HUES64 (cell line): ENCODE measurements around the gene PROCA1.
A peak's percentile ranks its signal among the peaks of the same experiment; 100 is the strongest.
"Not testable (repeated sequence)": the region's sequence is repeated elsewhere in the genome, so short reads cannot be mapped to it uniquely, and the experiment has no call there.

Experiments
- H3K27ac ChIP-seq: 2 replicates; pipeline ENCODE4 v1.7.0; 2013; ENCODE audit warnings: low read depth, low read length, inconsistent platforms
- H3K27me3 ChIP-seq: 2 replicates; pipeline ENCODE4 v1.6.1; 2013; ENCODE audit warnings: mild to moderate bottlenecking, low read length; ENCODE audit not compliant: insufficient read depth
- H3K36me3 ChIP-seq: 2 replicates; pipeline ENCODE4 v1.6.1; 2013; ENCODE audit warnings: mild to moderate bottlenecking, low read length; ENCODE audit not compliant: insufficient read depth
- H3K4me1 ChIP-seq: 2 replicates; pipeline ENCODE4 v1.6.1; 2013; ENCODE audit warnings: mild to moderate bottlenecking, low read length, moderate library complexity; ENCODE audit not compliant: insufficient read depth
- H3K4me3 ChIP-seq: 2 replicates; pipeline ENCODE4 v1.5.1; 2013; ENCODE audit warnings: mild to moderate bottlenecking, low read length, moderate library complexity
- H3K9ac ChIP-seq: 2 replicates; pipeline ENCODE4 v1.6.1; 2013; ENCODE audit warnings: mild to moderate bottlenecking, low read depth, low read length
- H3K9me3 ChIP-seq: 2 replicates; pipeline ENCODE4 v1.6.1; 2013; ENCODE audit warnings: low read depth, low read length; ENCODE audit not compliant: insufficient read depth
- WGBS: fragments of 150-250, 120-280 bp; methylation state at CpG from one replicate; pipeline ENCODE4 v1.1.7; 2013; ENCODE audit warnings: missing lambda C conversion rate; 5-methylcytosine and 5-hydroxymethylcytosine counted together

Gene PROCA1

GRCh38 chr17:28682655-28683054 lies 29.0 kb downstream of the PROCA1 start:
- H3K9me3 ChIP-seq = no peaks in the 10 kb centered on the region
- no peak overlapping the region for H3K9ac ChIP-seq
- no peak overlapping the region for H3K27ac ChIP-seq
- no peak overlapping the region for H3K4me3 ChIP-seq
- H3K4me1 ChIP-seq = no peaks in the 10 kb centered on the region
- no peaks in the 10 kb centered on the region for H3K27me3 ChIP-seq
- peaks cover 97% of the 10 kb centered on the region for H3K36me3 ChIP-seq
- WGBS = 95% methylated on average over 11 of the region's 11 CpGs

GRCh38 chr17:28675980-28676379 lies 35.7 kb downstream of the PROCA1 start:
- no peaks in the 10 kb centered on the region for H3K27me3 ChIP-seq
- no peak overlapping the region for H3K4me3 ChIP-seq
- peaks cover 98% of the 10 kb centered on the region for H3K36me3 ChIP-seq
- no peak overlapping the region for H3K9ac ChIP-seq
- WGBS = 93% methylated on average over 7 of the region's 7 CpGs
- no peak overlapping the region for H3K27ac ChIP-seq
- no peaks in the 10 kb centered on the region for H3K9me3 ChIP-seq
- H3K4me1 ChIP-seq = no peaks in the 10 kb centered on the region

- 94% methylated on average over 2 of the region's 3 CpGs for WGBS
- H3K4me1 ChIP-seq = no peaks in the 10 kb centered on the region
These were observed 36.2 kb downstream of the PROCA1 start for GRCh38 chr17:28675490-28675889.

GRCh38 chr17:28669918-28670317 lies 41.8 kb downstream of the PROCA1 start:
- H3K4me3 ChIP-seq = no peak overlapping the region
- H3K4me1 ChIP-seq = no peaks in the 10 kb centered on the region
- no peaks in the 10 kb centered on the region for H3K27me3 ChIP-seq
- no peak overlapping the region for H3K9ac ChIP-seq
- peaks cover 87% of the 10 kb centered on the region for H3K36me3 ChIP-seq
- no peak overlapping the region for H3K27ac ChIP-seq
- H3K9me3 ChIP-seq = no peaks in the 10 kb centered on the region
- WGBS = 100% methylated on average over 1 of the region's 1 CpG

More at GRCh38 chr17:28675490-28675889, 36.2 kb downstream of the PROCA1 start:
- no peaks in the 10 kb centered on the region for H3K9me3 ChIP-seq
- H3K36me3 ChIP-seq = peaks cover 97% of the 10 kb centered on the region
- H3K4me3 ChIP-seq = no peak overlapping the region
- no peak overlapping the region for H3K9ac ChIP-seq
- H3K27me3 ChIP-seq = no peaks in the 10 kb centered on the region
- H3K27ac ChIP-seq = no peak overlapping the region

- no peak overlapping the region for H3K27ac ChIP-seq
- WGBS = 83% methylated on average over 1 of the region's 1 CpG
- no peaks in the 10 kb centered on the region for H3K27me3 ChIP-seq
- H3K4me3 ChIP-seq = no peak overlapping the region
- no peaks in the 10 kb centered on the region for H3K9me3 ChIP-seq
- H3K36me3 ChIP-seq = peaks cover 66% of the 10 kb centered on the region
- H3K4me1 ChIP-seq = peaks cover 6% of the 10 kb centered on the region; the same call in 1 of the 2 replicates
- no peak overlapping the region for H3K9ac ChIP-seq
These were observed 43.8 kb downstream of the PROCA1 start for GRCh38 chr17:28667870-28668269.

- Histone ChIP-seq H3K4me1 (peaks cover 10% of the 10 kb centered on the region; the same call in 1 of the 2 replicates), H3K36me3 (peaks cover 47% of the 10 kb centered on the region), H3K4me3 (no peak overlapping the region), H3K9ac (no peak overlapping the region), H3K27ac (no peak overlapping the region), H3K9me3 (no peaks in the 10 kb centered on the region), H3K27me3 (no peaks in the 10 kb centered on the region)
- 94% methylated on average over 2 of the region's 2 CpGs for WGBS
These were observed 45.7 kb downstream of the PROCA1 start for GRCh38 chr17:28665994-28666393.

- H3K9ac ChIP-seq = no peak overlapping the region
- peaks cover 11% of the 10 kb centered on the region; the same call in 1 of the 2 replicates for H3K4me1 ChIP-seq
These were observed 48.0 kb downstream of the PROCA1 start for GRCh38 chr17:28663723-28664122.

GRCh38 chr17:28662527-28662829 lies 49.2 kb downstream of the PROCA1 start:
- peaks cover 43% of the 10 kb centered on the region for H3K36me3 ChIP-seq
- H3K4me1 ChIP-seq = peaks cover 11% of the 10 kb centered on the region; the same call in 1 of the 2 replicates
- 0% methylated on average over 8 of the region's 10 CpGs for WGBS
- H3K27ac ChIP-seq = peak overlapping the region; percentile 89
- peak overlapping the region; percentile 87 for H3K9ac ChIP-seq
- H3K9me3 ChIP-seq = peaks cover 13% of the 10 kb centered on the region
- peak overlapping the region; percentile 92 for H3K4me3 ChIP-seq
- no peaks in the 10 kb centered on the region for H3K27me3 ChIP-seq

More at GRCh38 chr17:28663723-28664122, 48.0 kb downstream of the PROCA1 start:
- H3K36me3 ChIP-seq = peaks cover 46% of the 10 kb centered on the region
- no peak overlapping the region for H3K27ac ChIP-seq
- 0 out of 2 replicates have a peak overlapping the region, but pooled peaks have one; percentile 92 for H3K4me3 ChIP-seq
- no peaks in the 10 kb centered on the region for H3K27me3 ChIP-seq
- H3K9me3 ChIP-seq = peaks cover 9% of the 10 kb centered on the region

- peaks cover 13% of the 10 kb centered on the region for H3K9me3 ChIP-seq
- WGBS = under 1% methylated on average over 66 of the region's 66 CpGs
- peak within 1 kb of the TSS; percentile 92 for H3K4me3 ChIP-seq
- no peaks in the 10 kb centered on the region for H3K27me3 ChIP-seq
- peaks cover 11% of the 10 kb centered on the region; the same call in 1 of the 2 replicates for H3K4me1 ChIP-seq
- peak within 1 kb of the TSS; percentile 89 for H3K27ac ChIP-seq
- peaks cover 47% of the 10 kb centered on the region for H3K36me3 ChIP-seq
- peak within 1 kb of the TSS; percentile 87 for H3K9ac ChIP-seq
These were observed 49.8 kb downstream of the PROCA1 start, which contains the start of the genes SDF2 and SUPT6H for GRCh38 chr17:28661635-28662526. SDF2 (minus strand) TSS chr17:28661906; CDS start chr17:28661876, 30 bp downstream. SUPT6H (plus strand) TSS chr17:28662205; CDS start chr17:28673402, 11,197 bp downstream.

- H3K9ac ChIP-seq, H3K27me3 ChIP-seq, H3K27ac ChIP-seq, H3K4me3 ChIP-seq: not testable (repeated sequence)
- Histone ChIP-seq H3K9me3 (peaks cover 13% of the 10 kb centered on the region), H3K4me1 (peaks cover 11% of the 10 kb centered on the region; the same call in 1 of the 2 replicates), H3K36me3 (peaks cover 46% of the 10 kb centered on the region)
- WGBS = 98% methylated on average over 23 of the region's 23 CpGs
These were observed 52.2 kb downstream of the PROCA1 start for GRCh38 chr17:28659497-28659881.

- not testable (repeated sequence) for H3K27ac ChIP-seq
These were observed 52.8 kb downstream of the PROCA1 start for GRCh38 chr17:28658766-28659496.

More at GRCh38 chr17:28658766-28659496, 52.8 kb downstream of the PROCA1 start:
- H3K36me3 ChIP-seq = peaks cover 50% of the 10 kb centered on the region
- peaks cover 11% of the 10 kb centered on the region; the same call in 1 of the 2 replicates for H3K4me1 ChIP-seq
- not testable (repeated sequence) for H3K9ac ChIP-seq, H3K4me3 ChIP-seq, H3K27me3 ChIP-seq
- H3K9me3 ChIP-seq = peaks cover 13% of the 10 kb centered on the region
- 96% methylated on average over 46 of the region's 46 CpGs for WGBS
